ENCODE data around the gene PBX1.
"Not testable (repeated sequence)": the region's sequence is repeated elsewhere in the genome, so short reads cannot be mapped to it uniquely, and the experiment has no call there.

The PBX1 gene

DNA sequence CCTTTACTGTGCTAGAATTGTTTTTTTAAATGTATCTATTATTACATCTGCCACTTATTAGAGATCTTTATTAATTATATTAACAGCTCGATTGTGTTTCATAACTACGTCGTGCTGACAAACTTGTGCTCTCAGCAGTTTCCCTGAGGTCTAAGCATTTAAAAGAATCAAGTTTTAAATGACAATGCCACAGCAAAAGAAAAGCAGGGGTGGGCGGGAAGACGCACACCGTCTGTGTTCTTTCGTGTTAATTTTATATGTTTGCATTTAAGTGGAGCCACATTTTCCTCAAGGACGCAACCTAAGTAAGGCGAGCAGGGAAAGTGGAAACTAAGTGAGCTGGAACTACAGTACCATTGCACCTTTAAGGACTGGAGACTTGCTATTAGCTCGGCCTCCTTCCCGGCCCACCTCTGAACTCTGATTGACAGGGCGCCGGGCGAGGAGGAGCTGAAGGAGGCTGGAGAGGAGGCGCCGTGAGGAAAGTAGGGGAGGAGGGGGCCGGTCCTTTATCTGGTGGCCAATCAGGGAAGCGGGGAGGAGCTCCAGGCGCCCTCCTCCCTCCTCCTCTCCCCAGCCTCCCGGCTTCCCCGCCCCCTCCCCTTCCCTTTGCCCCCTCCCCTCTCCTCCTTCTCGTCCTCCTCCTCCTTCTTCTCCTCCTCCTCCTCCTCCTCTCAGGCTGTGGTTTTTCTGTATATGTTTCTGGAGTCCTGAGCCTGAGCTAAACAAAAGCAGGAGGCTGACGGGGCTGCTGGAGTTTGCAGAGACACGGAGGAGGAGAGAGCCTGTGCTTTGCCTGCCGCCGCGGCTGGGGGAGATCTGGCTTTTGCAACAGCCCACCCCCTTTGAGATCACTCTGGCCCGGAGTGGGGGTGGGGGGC is at the start of gene PBX1:
Gene PBX1, plus strand, starts transcription at position 724 of the 881 bp plus-strand sequence.
- DNase-seq = peak; percentile 100

DNA sequence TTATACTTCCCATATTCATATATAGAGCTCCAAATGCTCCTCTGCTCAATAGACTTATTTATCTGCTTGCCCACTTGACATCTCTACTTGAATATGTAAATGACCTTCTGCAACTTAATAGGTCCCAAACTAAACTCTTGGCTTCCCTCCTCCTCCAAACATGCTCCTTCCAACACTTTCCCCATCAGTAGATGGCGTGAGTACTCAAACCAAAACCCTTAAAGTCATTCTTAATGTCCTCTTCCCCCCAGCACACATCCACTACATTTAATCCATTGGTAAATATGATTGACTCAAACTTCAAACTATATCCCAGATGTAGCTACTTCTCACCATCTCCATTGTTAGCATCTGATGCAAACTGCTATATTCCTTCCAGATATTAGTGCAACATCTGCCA is 48.5 kb upstream of the PBX1 start:
- DNase-seq = no peak

DNA sequence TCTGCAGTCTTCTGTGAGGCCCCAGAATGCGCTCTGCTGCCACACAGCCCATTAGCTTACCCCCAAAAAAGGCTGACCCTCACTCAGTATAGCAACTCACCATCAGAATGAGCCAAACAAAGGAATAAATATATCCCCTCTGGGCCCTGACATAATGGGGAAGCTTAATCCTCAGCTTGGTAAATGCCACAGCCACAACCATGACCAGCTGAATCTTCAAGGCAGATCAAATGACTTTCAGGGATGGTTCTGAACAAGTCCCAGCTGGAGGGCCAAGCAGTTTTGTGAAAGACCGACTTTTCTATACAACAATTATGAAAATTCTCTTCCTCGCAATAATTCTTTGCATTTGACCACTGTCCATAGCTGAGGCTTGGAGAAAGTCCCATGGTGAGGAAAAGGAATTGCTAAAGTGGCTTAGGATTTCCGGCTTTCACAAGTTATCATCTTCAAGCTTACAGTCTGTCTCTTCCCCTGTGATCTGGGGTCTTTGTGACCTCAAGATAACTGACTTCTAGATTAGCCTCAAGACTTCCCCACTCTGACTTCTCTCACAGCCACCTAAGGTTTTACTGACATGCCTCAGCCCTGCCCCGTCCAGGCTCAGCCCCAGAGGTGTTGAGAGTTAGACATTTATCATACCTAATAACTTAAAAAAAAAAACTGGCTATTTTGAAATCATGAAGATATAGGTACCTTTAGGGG is 47.8 kb upstream of the PBX1 start:
- no peak for DNase-seq

DNA sequence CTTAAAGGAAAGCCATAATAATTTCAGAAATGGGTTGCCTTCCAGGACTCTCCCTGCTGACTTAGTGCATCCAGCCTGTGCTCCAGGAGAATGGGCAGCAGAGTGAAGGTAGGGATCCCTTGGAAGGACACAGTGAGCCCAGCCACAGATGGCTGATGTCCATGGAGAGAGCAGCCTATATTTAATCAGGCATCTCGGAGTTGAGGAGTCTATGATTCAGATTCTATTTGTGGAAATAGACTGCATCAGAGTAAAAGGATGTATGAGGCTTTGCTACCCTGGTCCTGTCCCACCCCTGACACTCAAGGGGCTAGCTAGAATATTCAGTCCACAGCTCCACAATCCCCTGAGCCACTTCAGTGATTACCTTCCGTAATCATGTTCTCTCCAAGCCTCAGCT is 43.8 kb upstream of the PBX1 start:
- no peak for DNase-seq

DNA sequence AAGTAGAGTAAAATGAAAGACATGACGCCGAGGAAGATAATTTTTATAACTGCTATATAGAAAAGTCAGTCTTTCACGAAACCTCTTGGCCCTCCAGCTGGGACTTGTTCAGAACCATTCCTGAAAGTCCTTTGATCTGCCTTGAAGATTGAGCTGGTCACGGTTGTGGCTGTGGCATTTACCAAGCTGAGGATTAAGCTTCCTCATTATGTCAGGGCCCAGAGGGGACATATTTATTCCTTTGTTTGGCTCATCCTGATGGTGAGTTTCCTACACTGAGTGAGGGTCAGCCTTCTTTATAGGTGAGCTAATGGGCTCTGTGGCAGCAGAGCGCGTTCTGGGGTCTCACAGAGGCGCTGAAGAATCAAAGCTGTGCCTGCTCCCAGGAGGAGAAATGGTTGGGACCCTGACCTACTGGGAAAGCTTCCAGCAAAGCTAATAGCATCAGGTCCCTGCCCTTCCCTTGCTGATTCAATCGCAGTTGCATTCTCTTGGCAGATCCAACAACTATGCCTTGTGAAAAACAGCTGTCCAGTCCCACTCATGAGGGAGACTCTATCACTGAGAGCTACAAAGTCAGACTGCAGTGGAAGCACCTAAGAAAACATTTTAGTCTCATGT is 43.2 kb upstream of the PBX1 start:
- DNase-seq = no peak

DNA sequence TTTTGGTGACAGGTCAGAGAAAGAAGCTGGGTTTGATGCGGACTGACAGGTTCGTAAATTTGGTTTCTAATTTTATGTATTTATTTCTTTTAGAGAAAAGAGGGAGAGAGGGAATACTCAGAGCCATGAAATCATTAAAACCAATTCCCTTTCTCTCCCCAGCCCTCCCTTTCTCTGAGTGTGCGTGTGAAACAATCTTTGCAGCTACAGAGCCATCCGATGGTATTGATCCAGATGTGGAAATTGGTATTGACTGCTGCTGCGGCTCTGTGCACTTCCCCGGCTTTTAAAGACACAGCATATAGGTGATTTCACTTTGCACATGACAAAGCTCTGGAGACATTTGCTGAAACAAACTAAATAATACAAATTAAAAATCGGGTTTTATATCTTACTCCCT is 42.4 kb upstream of the PBX1 start:
- DNase-seq = no peak

DNA sequence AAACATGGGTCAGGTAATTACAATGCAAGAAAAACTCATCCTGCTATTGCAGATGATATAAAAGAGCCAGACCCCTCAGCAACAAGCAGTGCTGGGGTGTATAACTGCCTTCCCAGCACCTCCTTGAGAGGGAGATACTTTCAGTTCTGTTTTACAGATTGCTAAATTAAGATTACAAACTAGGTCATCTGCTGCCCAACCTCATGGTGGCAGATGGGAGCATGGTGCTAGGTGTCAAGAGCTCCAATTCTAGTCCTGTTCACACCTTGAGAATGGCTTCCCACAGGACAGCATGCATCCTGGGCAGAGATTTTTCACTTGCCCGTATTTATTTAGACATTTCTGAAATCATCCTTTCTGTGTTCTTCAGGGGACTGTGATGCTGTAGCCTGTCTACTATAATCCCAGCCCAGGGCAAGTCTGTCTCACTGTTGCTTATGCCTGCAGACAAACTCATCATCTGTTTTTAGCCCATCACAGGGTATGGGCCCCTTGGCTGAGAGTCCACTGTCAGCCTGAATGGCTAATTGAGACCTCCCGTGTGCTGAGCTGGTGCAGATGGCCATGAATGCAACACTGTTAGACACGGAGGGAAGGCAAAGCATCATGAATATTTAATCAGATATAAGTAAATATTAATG is 40.2 kb upstream of the PBX1 start:
- DNase-seq = no peak

DNA sequence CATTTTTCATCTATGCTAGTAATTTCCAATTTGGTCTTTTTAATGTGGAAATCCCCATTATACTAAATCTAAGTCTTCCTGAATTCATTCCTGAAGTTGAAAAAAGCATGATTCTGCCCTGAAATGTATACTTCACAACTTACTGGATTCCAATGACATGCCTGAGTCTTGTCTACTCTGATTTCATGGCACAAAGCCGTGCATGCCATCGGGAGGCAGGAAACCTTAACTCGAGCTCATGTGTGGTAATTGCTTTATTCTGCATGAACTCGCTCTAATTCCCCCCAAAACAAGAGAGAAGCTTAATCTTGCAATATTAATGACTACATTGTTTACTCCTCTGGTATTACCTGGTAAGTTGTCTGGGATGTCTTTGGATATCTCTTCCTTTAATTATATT is 39.6 kb upstream of the PBX1 start:
- no peak for DNase-seq

DNA sequence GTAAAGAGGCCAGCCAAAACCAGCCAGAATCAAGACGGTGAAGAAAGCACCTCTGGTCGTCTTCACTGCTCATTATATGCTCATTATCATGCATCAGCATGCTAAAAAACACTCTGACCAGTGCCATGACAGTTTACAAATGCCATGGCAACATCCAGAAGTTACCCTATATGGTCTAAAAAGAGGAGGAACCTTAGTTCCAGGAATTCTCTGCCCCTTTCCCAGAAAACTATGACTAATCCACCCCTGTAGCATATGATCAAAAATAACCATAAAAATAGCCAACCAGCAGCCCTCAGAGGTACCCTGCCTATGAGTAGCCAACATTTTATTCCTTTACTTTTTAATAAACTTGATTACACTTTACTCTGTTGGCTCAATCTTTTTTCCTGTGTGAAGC is 34.2 kb upstream of the PBX1 start:
- no peak for DNase-seq

DNA sequence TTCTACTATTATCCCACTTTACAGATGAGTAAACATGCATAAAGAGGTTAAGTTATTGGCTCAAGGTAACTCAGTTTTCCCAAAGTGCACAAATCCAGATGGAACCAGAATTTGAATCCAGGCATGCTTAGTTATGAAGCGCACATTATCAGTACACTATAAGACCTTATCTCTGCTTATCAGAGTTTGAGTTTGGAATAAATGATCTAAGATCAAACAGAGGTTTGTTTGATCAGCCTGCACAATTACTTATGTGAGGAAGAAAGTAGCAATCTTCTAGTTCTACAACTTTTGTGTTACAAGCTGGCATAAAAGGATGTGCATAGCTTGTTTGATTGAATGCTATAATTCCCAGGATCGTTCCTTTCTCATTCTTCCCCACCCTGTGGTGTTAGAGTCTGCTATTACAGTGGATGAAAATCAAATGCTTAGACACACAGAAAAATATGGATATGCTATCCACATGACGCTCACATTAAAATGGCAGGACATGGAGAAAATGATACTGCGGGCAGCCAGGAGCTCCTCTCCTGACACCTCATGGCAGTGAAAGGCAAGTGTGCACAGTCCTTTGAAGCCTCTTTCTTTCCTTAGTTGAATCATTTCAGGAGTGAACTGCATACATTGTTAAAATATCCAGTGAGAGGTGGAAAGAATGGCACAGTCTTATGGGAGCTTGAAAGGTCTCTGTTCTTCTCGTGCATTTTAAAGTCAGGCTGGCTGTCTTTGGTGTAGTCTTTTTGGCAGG is 23.9 kb upstream of the PBX1 start:
- DNase-seq = no peak

DNA sequence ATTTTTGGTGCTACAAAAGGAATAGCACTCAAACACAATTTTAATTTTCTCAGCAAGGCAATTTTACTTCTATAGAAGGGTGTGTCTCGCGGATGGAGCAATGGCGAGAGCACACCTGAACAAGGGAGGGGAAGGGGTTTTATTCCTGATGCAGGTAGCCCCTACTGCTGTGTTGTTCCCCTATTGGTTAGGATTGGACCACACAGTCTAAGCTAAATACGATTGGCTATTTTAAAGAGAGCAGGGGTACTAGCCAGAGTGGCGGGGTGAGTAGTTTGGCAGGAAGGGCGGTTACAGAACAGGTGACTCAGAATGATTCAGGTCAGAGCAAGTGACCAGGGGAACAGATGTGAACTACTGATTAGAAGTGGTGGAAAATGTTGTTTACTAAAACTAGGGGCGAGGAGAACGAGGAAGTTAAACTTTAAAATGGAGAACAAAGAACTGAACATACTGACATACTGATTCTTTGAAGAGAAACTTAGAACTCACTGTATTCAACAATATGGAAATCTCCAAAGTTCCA is 6.5 kb upstream of the PBX1 start:
- not testable (repeated sequence) for DNase-seq

DNA sequence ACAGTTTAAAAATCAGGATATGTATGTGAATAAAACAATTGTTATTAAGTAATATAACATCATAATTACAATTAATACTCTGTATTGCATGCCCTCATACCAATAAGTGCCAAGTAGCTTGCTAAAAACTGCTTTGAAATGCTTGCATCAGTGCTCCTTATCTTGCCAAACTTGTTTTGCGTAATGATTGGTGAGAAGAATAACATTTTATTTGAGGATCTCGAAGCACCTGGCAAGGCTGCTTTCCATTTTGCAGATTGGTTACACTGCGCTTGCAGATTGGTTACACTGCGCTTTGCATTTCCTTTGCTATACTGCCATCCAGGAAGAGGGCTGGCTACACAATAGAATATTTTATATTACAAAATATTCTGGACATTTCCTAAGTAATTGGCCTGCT is 1.7 kb upstream of the PBX1 start:
- DNase-seq = no peak

DNA sequence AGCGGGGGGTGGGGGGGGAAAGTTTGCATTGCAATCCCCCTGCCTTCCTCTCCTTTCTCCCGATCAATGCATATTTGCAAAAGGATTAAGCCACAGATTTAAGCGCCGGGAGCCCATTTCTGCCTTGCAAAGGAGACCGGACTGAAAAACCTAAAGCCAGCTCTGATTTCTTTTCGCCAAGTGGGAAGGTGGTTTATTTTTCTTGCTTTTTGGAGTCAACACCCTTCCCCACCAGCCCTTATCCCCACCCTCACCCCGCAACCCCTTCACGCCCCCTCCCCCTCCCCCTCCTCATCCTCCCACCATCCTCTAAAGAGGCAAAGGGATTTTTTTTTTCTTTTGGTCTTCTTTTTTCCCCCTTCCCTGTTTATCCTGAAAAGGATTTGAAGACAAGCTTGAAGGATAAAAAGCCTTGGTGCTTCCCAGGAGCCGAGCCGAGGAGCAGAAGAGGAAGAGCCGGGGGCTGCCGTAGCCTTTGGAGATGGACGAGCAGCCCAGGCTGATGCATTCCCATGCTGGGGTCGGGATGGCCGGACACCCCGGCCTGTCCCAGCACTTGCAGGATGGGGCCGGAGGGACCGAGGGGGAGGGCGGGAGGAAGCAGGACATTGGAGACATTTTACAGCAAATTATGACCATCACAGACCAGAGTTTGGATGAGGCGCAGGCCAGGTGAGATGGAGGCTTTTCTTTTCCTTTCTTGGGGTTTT is 513 bp downstream of the PBX1 start:
- peak; percentile 71 for DNase-seq

DNA sequence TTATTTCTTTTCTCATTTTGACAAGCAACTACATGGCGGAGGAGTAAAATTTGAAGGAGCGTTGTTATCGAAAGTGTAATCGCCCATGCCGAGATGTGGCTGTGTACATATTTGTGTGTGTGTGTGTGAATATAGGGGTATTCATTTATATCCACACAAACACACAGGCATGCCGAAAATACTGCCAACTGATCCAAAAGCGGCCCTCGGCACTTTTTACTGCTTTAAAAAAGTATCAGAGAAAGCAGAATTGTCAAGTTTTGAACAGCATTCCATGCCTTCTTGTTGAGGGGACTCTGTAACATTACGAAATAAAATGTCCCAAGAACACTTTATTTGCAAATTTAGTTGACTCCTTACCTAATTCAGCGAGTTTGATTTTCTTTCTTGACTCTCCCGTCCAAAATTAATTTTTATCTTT is 1.1 kb downstream of the PBX1 start:
- DNase-seq = peak; percentile 71

DNA sequence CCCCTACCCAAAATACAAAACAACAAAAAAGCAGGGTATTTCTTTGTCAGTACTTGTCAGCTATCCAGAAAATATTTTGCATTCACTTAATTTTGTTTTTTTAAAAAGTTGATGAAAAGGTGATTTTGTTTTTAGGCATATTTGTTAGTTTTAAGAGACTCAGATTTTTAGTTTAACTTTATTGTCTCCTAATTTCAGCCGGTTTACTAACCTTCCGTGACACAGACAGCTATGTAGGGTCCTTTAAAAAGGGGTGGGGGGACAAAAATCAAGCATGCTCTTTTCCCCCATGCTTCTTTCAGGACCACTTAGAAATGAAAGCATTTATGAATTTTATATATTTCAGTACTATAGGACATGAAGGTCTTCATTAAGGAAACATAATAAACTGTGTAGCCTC is 1.6 kb downstream of the PBX1 start:
- peak; percentile 5 for DNase-seq

DNA sequence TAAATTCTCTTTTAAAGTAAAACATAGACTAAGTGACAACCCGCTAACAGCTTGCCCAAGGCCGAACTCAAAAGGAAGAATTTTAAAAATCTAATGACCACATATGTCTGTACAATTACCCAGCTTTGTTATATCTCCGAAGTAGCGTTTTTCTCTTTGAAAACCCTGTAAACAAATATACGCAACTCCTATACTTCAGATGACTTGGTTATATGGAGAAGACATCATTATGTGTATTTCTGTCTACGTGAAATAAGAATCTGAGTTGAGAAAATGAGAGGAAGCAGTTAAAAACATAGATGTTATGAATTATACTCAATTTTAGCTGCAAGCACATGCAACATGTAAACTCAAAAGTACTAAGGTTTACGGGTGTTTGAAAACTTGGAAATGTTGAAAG is 2.0 kb downstream of the PBX1 start:
- peak; percentile 24 for DNase-seq

DNA sequence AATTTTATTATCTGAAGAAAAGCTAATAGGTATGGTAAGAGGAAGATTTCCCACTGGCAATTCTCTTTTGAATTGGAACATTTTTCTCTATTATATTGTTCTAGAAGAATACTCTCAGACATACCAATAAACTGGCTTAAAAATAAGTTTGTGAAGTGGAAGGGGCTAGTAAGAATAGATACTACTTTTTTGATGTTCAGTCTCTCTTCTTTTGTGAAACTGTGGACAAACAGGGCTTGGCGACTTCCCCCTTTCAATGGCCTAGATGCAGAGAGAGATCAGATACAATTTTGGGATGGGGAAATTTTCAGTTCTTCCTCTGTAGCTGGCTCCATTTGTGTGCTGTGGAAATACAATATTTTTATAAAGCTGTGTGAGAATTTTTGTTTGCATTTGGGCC is 2.5 kb downstream of the PBX1 start:
- DNase-seq = peak; percentile 24

DNA sequence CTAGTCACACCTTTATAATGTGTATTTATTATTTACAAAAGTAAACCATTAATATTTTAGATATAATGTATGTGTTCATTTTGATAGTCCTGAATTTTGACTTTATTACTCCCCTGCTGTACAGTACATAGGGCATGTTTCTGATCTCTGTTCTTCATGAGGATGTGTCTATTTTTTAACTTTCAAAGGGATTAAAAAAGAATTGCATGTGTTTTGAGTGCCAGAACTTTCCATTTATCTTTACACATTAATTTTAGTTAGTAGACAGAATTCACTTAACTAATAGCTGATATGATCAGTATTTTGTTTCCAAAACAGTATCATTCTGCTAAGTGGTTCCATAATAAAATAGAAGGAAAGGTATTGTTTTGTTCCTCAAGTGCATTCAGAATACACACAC is 3.1 kb downstream of the PBX1 start:
- DNase-seq = peak; percentile 32

DNA sequence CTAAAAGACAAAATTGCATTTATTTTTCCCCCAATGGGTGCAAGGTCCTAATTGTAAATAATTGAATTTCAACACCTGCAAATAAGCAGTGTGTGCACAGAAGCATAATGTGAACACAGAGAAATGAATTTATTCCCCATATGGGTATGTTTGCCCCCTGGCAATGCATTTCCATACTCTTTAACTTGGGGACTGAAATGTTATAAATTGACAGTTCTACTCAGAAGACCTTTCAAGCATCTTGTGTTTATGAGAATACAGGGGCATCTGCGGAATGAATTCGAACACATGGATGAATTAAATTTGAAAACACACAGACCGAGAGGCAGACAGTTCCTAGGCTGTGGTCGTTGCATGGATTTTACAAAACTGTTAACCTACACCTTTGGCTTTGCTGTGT is 3.5 kb downstream of the PBX1 start:
- DNase-seq = peak; percentile 52

DNA sequence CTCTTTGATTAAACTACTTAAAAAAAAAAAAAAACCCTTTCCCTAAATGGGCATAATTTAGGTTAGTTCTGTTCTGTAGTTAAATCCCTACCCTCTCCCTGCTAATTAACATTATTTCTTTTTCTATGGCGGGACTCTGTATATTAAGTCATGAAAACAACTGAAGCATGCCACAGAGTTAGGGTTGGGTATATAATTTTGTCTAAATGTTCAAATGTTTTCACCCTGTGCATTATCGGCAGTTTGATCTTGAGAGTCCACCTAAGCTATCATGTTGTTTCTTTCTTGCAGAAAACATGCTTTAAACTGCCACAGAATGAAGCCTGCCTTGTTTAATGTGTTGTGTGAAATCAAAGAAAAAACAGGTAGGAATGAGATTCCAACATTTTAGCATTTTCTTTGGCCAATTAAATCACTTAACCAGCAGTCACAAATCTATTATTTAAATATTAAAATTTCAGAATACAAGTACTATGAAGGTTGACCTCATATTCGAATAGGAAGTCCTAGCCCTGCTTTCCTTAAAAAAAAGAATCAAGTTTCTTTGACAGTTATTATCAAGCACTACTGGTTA is 4.0 kb downstream of the PBX1 start:
- DNase-seq = peak; percentile 47

DNA sequence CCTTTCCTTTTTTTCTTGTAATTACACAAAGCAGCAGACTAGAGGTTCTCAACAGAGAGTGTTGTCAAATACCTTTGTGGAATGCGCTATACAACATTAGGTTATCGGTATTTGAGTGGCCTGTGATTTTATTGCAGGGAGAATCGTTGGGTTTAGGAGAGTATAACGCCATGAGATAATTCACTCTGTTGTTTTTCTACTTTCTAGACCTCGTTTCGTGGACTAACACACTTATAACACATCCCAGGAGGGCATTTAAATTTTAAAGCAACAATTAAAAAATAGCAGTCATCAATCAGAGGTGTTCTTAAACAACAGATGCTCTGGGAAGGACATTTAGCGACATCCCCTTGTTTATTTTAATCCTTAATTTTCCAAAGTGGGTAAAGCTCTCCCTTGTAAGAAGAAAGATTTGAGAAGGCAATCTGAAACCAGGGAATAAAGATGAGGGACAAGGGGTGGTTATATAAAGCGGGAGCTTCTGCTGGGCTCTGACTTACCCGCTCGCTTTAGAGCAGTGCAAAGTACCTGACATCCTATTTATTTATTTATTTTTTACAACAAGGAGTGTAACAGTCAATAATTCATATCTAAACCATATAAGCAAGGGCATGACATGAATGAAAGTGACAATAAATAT is 4.9 kb downstream of the PBX1 start:
- DNase-seq = peak; percentile 40
